Measurements from ENCODE around the gene NANOS1. TPM values are rescaled to one million over a fixed set of nuclear protein-coding genes. Genes with fewer than 3 reads are reported as not detected.

The NANOS1 gene
- total and polyA plus RNA-seq, 2 of the 8 experiments (the other 6 are each of a cell fraction or from before 2014, with no cell fraction given), result 3.1 to 3.9 TPM

- TF ChIP-seq RFX5 (IDR thresholded peaks at IDR 0.05; ENCODE audit: borderline replicate concordance, low read depth, low read length) (no peak), BACH1 (IDR thresholded peaks at IDR 0.05; ENCODE audit: low read length) (no peak), SIN3A (conservative IDR thresholded peaks at IDR 0.05 in 1 of 2, IDR thresholded peaks at IDR 0.05 in 1 of 2; ENCODE audit: low read depth in 1 of 2, low read length in 2 of 2) (no peak), GTF2F1 (IDR thresholded peaks at IDR 0.05; ENCODE audit: borderline replicate concordance, low read depth, low read length) (no peak), BCL11A (IDR thresholded peaks at IDR 0.05; ENCODE audit: low read depth in 2 of 2, low read length in 2 of 2) (no peak), JUN (IDR thresholded peaks at IDR 0.05; ENCODE audit: low read depth, low read length) (no peak), SP4 (IDR thresholded peaks at IDR 0.05; ENCODE audit: low read length) (no peak)
- TF ChIP-seq, protein P1, sequence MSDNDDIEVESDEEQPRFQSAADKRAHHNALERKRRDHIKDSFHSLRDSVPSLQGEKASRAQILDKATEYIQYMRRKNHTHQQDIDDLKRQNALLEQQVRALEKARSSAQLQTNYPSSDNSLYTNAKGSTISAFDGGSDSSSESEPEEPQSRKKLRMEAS (IDR thresholded peaks at IDR 0.05), result no peak
Measured at GRCh38 chr10:119022846-119023552, 6.5 kb upstream of the NANOS1 start (continued).
